AG04450 (cell line): Measurements from ENCODE around the gene B4GALT1. TPM values are rescaled to one million over a fixed set of nuclear protein-coding genes. Genes with fewer than 3 reads are reported as not detected.

ENCODE experiments used
- CTCF ChIA-PET: fragments of 300-600, 350-600 bp; formaldehyde crosslinking; extraction: SDS; loops from one replicate; lab custom pipeline; 2022; ENCODE audit warnings: antibody characterized with exemption, inconsistent platforms; lab: Charles Lee
- POLR2A ChIA-PET: fragments of 350-600 bp; formaldehyde crosslinking; extraction: SDS; loops from one replicate; lab custom pipeline; 2021; ENCODE audit warnings: antibody characterized with exemption, inconsistent platforms; lab: Yijun Ruan, JAX
- DNase-seq: peaks from one replicate; pipeline ENCODE4 v3.0.0-alpha.2; 2011; ENCODE audit warnings: low read depth, low spot score
- H3K27ac ChIP-seq: one replicate; pipeline ENCODE4 v1.5.1; 2012; ENCODE audit warnings: low read depth, low read length, control low read depth
- H3K27me3 ChIP-seq: one replicate; pipeline ENCODE4 v1.6.0; 2012; ENCODE audit warnings: low read length; ENCODE audit not compliant: control insufficient read depth, insufficient read depth
- H3K4me3 ChIP-seq: 2 replicates; pipeline ENCODE4 v1.5.1; 2011; ENCODE audit warnings: mild to moderate bottlenecking, low read depth, low read length, control low read depth
- H3K9me3 ChIP-seq: 2 replicates; pipeline ENCODE4 v1.5.1; 2012; ENCODE audit warnings: low read length; ENCODE audit not compliant: control insufficient read depth, insufficient read depth
- CTCF ChIP-seq: IDR thresholded peaks from 2 replicates; pipeline ENCODE4 v1.5.1; 2011; ENCODE audit warnings: low read depth, low read length, control low read depth, inconsistent platforms
- polyA plus RNA-seq: library from polyadenylated mRNA; depleted of rRNA; stranded (reverse); fragments of >200 nt; gene quantifications from 2 replicates; pipeline ENCODE4 v1.2.3, GENCODE V29; 2011

Gene B4GALT1
- polyA plus RNA-seq, 1 experiment: 57.0 TPM

DNA sequence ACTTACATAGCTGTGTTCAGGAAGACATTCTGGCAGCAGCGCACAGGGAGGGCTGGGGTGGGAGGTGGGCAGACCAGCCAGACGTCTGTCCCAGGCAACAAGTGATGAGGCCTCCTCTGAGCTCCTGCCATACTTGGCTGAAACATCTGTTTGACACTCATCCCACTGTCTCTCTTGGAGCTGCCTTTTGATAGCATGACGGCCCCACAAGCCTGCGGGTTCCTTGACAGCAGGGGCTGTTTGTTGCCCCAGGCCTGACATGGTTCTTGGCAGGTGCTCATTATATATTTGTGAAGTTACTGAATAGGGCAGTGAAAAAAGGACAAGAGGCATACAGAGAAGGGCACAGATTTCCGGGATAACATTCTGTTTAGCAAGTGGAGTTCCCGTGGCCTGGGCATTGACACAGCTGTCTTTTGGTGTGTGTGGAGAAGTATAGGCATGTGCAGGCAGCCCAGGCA, 22.2 kb upstream of the B4GALT1 start:
- DNase-seq: no peak

GRCh38 chr9:33188711-33189110, 21.6 kb upstream of the B4GALT1 start:
- H3K27me3 ChIP-seq: no peaks in the 10 kb centered on the region
- no peak for DNase-seq
- CTCF ChIA-PET: interaction anchor here (1.7 kb wide), 1 partner anchor 38 kb away, joined by 7 read pairs; no protein-coding TSS in a partner anchor

More for the DNA sequence above, 22.2 kb upstream of the B4GALT1 start:
- TF ChIP-seq CTCF: no peak
- no peaks in the 10 kb centered on the region for H3K27me3 ChIP-seq
- H3K27ac ChIP-seq: no peak overlapping the region
- POLR2A ChIA-PET: interaction anchor here (0.6 kb wide), 1 partner anchor 110 kb away, joined by 13 read pairs; no protein-coding TSS in a partner anchor
- H3K9me3 ChIP-seq: no peaks in the 10 kb centered on the region
- CTCF ChIA-PET: interaction anchor here (0.5 kb wide), 1 partner anchor 39 kb away, joined by 3 read pairs; no protein-coding TSS in a partner anchor
- no peak overlapping the region for H3K4me3 ChIP-seq

DNA sequence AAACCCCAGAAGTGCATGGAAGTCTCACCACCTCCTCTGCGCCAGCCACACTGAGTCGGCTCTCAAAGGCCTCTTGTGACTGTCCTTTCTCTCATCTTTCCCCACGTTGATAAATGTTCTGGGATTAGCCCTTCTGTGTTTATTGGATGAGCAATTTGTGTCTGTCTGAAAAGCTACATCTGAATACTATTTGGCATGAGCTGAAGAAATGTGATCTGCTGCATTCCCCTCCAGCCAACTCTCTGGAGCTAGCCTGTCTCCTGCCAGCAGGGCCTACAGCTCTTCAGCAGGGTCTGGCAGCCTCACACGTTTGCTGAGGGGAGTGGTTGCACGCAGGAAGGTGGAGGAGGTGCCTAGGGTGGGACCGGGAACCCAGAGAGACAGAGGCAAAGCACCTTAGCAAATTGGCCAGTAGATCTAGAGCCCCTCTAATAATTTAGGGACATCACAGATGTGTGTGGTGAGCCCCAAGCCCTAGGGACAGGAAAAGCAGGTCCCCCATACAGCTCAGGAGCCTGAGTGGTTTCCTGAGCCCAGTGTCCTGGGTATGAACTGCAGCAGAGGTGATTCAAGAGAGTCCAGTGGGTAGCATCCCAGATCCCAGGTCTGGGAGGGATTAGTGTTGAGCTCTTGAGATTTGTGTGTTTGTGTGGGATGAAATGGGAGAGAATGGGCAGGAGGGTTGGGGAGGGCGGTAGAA, 20.5 kb upstream of the B4GALT1 start:
- POLR2A ChIA-PET: interaction anchor here (0.6 to 1.0 kb wide), 2 partner anchors 24 to 48 kb away, joined by 3 to 4 read pairs; no protein-coding TSS in a partner anchor
- H3K27me3 ChIP-seq: no peaks in the 10 kb centered on the region
- H3K27ac ChIP-seq: peak overlapping the region; percentile 41
- no peaks in the 10 kb centered on the region for H3K9me3 ChIP-seq
- TF ChIP-seq CTCF: peak; percentile 26; the same call in 1 of the 2 replicates
- no peak for DNase-seq
- H3K4me3 ChIP-seq: no peak overlapping the region
- CTCF ChIA-PET: interaction anchor here (0.6 to 1.7 kb wide), 4 partner anchors 9 to 115 kb away, joined by 3 to 7 read pairs (median 4); no protein-coding TSS in a partner anchor

More at GRCh38 chr9:33188711-33189110, 21.6 kb upstream of the B4GALT1 start:
- TF ChIP-seq CTCF: no peak
- POLR2A ChIA-PET: interaction anchor here (0.6 kb wide), 1 partner anchor 109 kb away, joined by 13 read pairs; no protein-coding TSS in a partner anchor
- no peak overlapping the region for H3K27ac ChIP-seq
- no peaks in the 10 kb centered on the region for H3K9me3 ChIP-seq
- no peak overlapping the region for H3K4me3 ChIP-seq

- no peak for DNase-seq
- CTCF ChIA-PET: interaction anchor here (1.7 kb wide), 1 partner anchor 40 kb away, joined by 7 read pairs; no protein-coding TSS in a partner anchor
- Histone ChIP-seq H3K9me3 (no peaks in the 10 kb centered on the region), H3K27me3 (no peaks in the 10 kb centered on the region), H3K27ac (no peak overlapping the region), H3K4me3 (no peak overlapping the region)
- POLR2A ChIA-PET: no interaction called here
- TF ChIP-seq CTCF: no peak
These were observed 19.5 kb upstream of the B4GALT1 start for GRCh38 chr9:33186457-33187168.
